ENCODE data around the gene CYP2C9. TPM values are rescaled to one million over a fixed set of nuclear protein-coding genes. Genes with fewer than 3 reads are reported as not detected.

CYP2C9 gene
- total RNA-seq (2022; extraction: Qiagen RNA extraction; ENCODE audit: low read depth): 0.08 TPM in 1 of 5 replicates, not detected in the others

GRCh38 chr10:94938383-94938782 is at the start of gene CYP2C9:
CYP2C9 (plus strand) TSS chr10:94938658; CDS start chr10:94938683, 25 bp downstream.

Other genes with a start within 250 kb of the CYP2C9 start
- not detected in 5 replicates for gene CYP2C19, start 176.0 kb upstream of the CYP2C9 start, total RNA-seq (2022; extraction: Qiagen RNA extraction; ENCODE audit: low read depth)
- not detected in 5 replicates for gene CYP2C8, start 130.8 kb downstream of the CYP2C9 start, total RNA-seq (2022; extraction: Qiagen RNA extraction; ENCODE audit: low read depth)

All from A549 treated with RU486 at 1 μM for 4 hours (cell line).